ENCODE measurements around the gene SLC2A9. TPM values are rescaled to one million over a fixed set of nuclear protein-coding genes. Genes with fewer than 3 reads are reported as not detected.
A peak's percentile ranks its signal among the peaks of the same experiment; 100 is the strongest.

The SLC2A9 gene
- total and polyA plus RNA-seq, 2 donors (not counting 3 experiments of a cell fraction or from before 2014, with no cell fraction given), result 1.6 to 1.8 TPM

- ChIA-PET POLR2A (no interaction called here), CTCF (interaction anchor here (1.3 to 1.6 kb wide), 3 partner anchors 13 to 17 kb away, joined by 4 to 5 read pairs (median 5); no protein-coding TSS in a partner anchor)
- Histone ChIP-seq H3K9me3 (replicated peaks; ENCODE audit: control insufficient read depth, insufficient read depth, low read length) (no peaks in the 10 kb centered on the region), H3K36me3 (ENCODE audit: control insufficient read depth in 2 of 2, extremely low read depth in 1 of 2, insufficient read depth in 2 of 2, low read length in 2 of 2) (no peaks in the 10 kb centered on the region), H3K9me1 (replicated peaks; ENCODE audit: control insufficient read depth, extremely low read depth, insufficient read depth, low read length) (no peaks in the 10 kb centered on the region), H2AFZ (ENCODE audit: low read depth, low read length) (no peak overlapping the region), H3K4me2 (ENCODE audit: insufficient read depth, low read length) (peak overlapping the region; percentile 20), H4K20me1 (replicated peaks; ENCODE audit: control insufficient read depth, extremely low read depth, insufficient read depth, low read length) (no peaks in the 10 kb centered on the region), H3K27ac (ENCODE audit: insufficient read depth, low read depth, low read length) (no peak overlapping the region), H3K27me3 (ENCODE audit: control insufficient read depth in 2 of 2, insufficient read depth in 2 of 2, low read length in 2 of 2) (peaks cover 0 to 2% of the 10 kb centered on the region in 2 experiments), H3K4me1 (ENCODE audit: control insufficient read depth, extremely low read depth, insufficient read depth, low read length) (peaks cover 2% of the 10 kb centered on the region), H3K4me3 (replicated peaks in 1 of 3; ENCODE audit: insufficient read depth in 1 of 3, low read depth in 1 of 3, low read length in 3 of 3) (no peak overlapping the region), H3K79me2 (ENCODE audit: control insufficient read depth, insufficient read depth, low read length) (no peaks in the 10 kb centered on the region), H3K9ac (replicated peaks; ENCODE audit: extremely low read depth, insufficient read depth, low read length) (no peak overlapping the region)
- no TSS peak for BruUV-seq (replicated peaks)
- no peak for DNase-seq (ENCODE audit: low read depth, low spot score)
- no peak for FAIRE-seq
- intact Hi-C loops (cut with micrococcal nuclease) (no loop called here), dilution Hi-C loops (cut with MboI; ENCODE audit: extremely low pct_ligation_motif_present, low sequenced_read_pairs) (no loop called here)
- TF ChIP-seq POLR2AphosphoS5 (IDR thresholded peaks at IDR 0.05; ENCODE audit: insufficient read depth, low read depth, low read length), result no peak
- no peak for TF ChIP-seq EZH2 (IDR thresholded peaks at IDR 0.05; ENCODE audit: borderline replicate concordance, low read depth, low read length, severe bottlenecking)
- TF ChIP-seq FOS (IDR thresholded peaks at IDR 0.05; ENCODE audit: borderline replicate concordance, insufficient read depth, low read length), result no peak
- TF ChIP-seq MAX (IDR thresholded peaks at IDR 0.05; ENCODE audit: insufficient read depth, insufficient read length), result no peak
Measured at GRCh38 chr4:10032625-10033024, 11.3 kb upstream of the SLC2A9 start.

- intact Hi-C loops (cut with micrococcal nuclease), result no loop called here
- POLR2A ChIA-PET, result no interaction called here
- FAIRE-seq, result no peak
Measured at GRCh38 chr4:10031668-10032590, 10.6 kb upstream of the SLC2A9 start.

More at GRCh38 chr4:10031668-10032590, 10.6 kb upstream of the SLC2A9 start:
- Histone ChIP-seq H3K27me3 (ENCODE audit: control insufficient read depth in 2 of 2, insufficient read depth in 2 of 2, low read length in 2 of 2) (peaks cover 0 to 2% of the 10 kb centered on the region in 2 experiments), H3K4me2 (ENCODE audit: insufficient read depth, low read length) (no peak overlapping the region), H2AFZ (ENCODE audit: low read depth, low read length) (no peak overlapping the region), H3K9ac (replicated peaks; ENCODE audit: extremely low read depth, insufficient read depth, low read length) (no peak overlapping the region), H4K20me1 (replicated peaks; ENCODE audit: control insufficient read depth, extremely low read depth, insufficient read depth, low read length) (no peaks in the 10 kb centered on the region), H3K4me3 (replicated peaks in 1 of 3; ENCODE audit: insufficient read depth in 1 of 3, low read depth in 1 of 3, low read length in 3 of 3) (no peak overlapping the region), H3K36me3 (ENCODE audit: control insufficient read depth in 2 of 2, extremely low read depth in 1 of 2, insufficient read depth in 2 of 2, low read length in 2 of 2) (no peaks in the 10 kb centered on the region), H3K27ac (ENCODE audit: insufficient read depth, low read depth, low read length) (no peak overlapping the region), H3K9me3 (replicated peaks; ENCODE audit: control insufficient read depth, insufficient read depth, low read length) (no peaks in the 10 kb centered on the region), H3K4me1 (ENCODE audit: control insufficient read depth, extremely low read depth, insufficient read depth, low read length) (peaks cover 2% of the 10 kb centered on the region), H3K79me2 (ENCODE audit: control insufficient read depth, insufficient read depth, low read length) (no peaks in the 10 kb centered on the region), H3K9me1 (replicated peaks; ENCODE audit: control insufficient read depth, extremely low read depth, insufficient read depth, low read length) (no peaks in the 10 kb centered on the region)
- DNase-seq (ENCODE audit: low read depth, low spot score), result no peak
- TF ChIP-seq GATA2 (IDR thresholded peaks at IDR 0.05; ENCODE audit: insufficient read depth, insufficient read length, low read depth, low read length), result no peak
- TF ChIP-seq MYC (IDR thresholded peaks at IDR 0.05; ENCODE audit: low read depth, low read length), result no peak
- TF ChIP-seq POLR2AphosphoS5 (IDR thresholded peaks at IDR 0.05; ENCODE audit: insufficient read depth, low read depth, low read length), result no peak
- no peak for TF ChIP-seq EZH2 (IDR thresholded peaks at IDR 0.05; ENCODE audit: borderline replicate concordance, low read depth, low read length, severe bottlenecking)
- no peak for TF ChIP-seq FOS (IDR thresholded peaks at IDR 0.05; ENCODE audit: borderline replicate concordance, insufficient read depth, low read length)
- no peak for TF ChIP-seq MAX (IDR thresholded peaks at IDR 0.05; ENCODE audit: insufficient read depth, insufficient read length)
- no peak for TF ChIP-seq CTCF (IDR thresholded peaks at IDR 0.05; ENCODE audit: extremely low read depth in 1 of 2, insufficient read depth in 1 of 2, low read depth in 1 of 2, low read length in 2 of 2)
- TF ChIP-seq JUN (IDR thresholded peaks at IDR 0.05; ENCODE audit: borderline replicate concordance, insufficient read depth, insufficient read length, low read depth), result no peak
- no peak for TF ChIP-seq POLR2A (IDR thresholded peaks at IDR 0.05; ENCODE audit: low read depth, low read length)
- CTCF ChIA-PET, result interaction anchor here (1.3 to 1.6 kb wide), 2 partner anchors 13 to 16 kb away, joined by 4 to 5 read pairs; no protein-coding TSS in a partner anchor
- BruUV-seq (replicated peaks), result no TSS peak
- dilution Hi-C loops (cut with MboI; ENCODE audit: extremely low pct_ligation_motif_present, low sequenced_read_pairs), result no loop called here
